Raji (cell line): ENCODE results near the gene BBS1.

Experiments used
- POLR2A ChIP-seq: IDR thresholded peaks from 2 replicates; pipeline ENCODE4 v1.6.1; 2011; ENCODE audit warnings: low read depth, low read length, control low read depth; ENCODE audit not compliant: insufficient read depth

BBS1 gene

DNA sequence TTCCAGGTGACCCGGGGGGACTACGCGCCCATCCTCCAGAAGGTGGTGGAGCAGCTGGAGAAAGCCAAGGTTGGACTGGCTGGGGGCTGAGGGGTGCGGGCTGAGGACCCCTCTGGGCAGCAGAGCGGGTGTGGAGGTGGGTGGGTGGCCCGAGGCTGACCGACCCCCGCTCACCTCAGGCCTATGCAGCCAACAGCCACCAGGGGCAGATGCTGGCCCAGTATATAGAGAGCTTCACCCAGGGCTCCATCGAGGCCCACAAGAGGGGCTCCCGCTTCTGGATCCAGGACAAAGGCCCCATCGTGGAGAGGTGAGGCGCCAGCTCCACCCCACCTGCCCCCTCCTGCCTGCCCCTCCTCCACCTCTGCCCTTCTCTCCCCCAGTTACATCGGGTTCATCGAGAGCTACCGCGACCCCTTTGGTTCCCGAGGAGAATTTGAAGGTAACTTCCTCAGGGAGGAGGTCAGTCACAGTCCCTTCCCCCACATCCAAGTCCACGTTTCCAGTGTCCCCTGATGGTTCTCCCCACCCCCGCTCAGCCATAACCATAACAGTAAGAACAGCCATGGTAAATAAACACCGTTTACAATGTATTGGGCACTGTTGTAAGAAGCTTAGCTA, 19.0 kb upstream of the BBS1 start:
- no peak for TF ChIP-seq POLR2A

DNA sequence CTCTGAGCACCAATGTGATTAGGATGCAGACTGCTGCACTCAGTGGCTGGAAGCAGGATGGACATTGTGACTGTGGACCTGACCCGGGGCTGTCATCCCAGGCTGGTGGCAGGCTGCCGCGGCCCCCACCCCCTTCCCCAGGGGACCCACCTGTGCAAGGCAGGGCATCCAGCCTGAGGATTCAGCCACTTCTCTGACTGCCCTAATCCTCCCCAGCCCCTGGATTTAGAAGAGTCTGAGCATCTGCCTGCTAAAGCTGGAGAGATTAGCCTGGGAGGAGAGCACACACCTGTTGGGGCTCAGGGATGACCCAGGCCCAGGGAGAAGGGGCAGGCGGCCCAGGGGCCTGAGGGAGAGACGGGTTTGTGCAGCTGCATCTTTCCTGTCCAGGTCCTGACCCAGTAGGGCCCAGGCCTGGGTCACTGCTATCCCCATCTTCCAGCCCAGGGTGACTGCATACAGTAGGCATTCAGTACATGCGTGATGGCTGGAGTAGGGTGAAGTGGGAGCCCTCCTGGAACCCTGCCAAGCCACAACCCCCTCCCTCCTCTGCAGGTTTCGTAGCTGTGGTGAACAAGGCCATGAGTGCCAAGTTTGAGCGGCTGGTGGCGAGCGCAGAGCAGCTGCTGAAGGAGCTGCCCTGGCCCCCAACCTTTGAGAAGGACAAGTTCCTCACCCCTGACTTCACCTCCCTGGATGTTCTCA, 18.1 kb upstream of the BBS1 start:
- TF ChIP-seq POLR2A, result no peak

DNA sequence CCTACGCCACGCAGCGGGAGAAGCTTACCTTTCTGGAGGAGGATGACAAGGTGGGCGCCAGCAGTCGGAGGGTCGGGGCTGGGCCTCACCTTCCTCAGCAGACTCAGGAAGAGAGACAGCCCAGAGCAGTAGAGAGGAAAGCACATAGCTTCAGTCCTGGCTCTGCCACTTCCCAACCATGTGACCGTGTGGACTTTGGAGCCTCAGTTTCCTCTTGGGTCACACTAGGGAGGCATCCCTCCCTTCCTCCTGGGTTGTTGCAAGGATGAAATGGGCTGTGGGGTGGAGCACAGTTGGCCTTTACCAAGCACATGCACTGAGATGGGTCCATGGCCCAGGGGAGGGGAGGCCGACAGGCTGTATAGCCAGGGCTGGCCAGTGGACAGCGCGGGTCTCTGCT, 17.3 kb upstream of the BBS1 start:
- TF ChIP-seq POLR2A, result no peak

DNA sequence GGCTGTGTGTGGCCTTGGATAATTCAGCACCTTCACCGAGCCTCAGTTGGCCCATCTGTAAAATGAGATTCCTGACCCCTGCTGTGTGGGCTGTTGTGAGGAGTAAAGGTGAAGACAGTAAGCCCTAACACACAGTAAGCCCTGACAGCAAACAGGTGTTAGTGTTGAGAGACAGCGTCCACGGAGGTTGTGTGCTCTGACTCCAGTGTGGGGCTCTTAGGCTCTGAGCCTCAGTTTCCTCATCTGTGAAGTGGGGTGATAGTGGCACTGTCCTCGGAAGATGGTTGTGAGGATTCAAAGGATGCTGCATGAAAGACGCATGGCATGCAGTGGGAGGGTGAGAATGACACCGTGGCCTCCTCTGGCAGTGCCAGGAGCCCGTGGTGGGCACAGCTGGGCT, 16.0 kb upstream of the BBS1 start:
- no peak for TF ChIP-seq POLR2A

DNA sequence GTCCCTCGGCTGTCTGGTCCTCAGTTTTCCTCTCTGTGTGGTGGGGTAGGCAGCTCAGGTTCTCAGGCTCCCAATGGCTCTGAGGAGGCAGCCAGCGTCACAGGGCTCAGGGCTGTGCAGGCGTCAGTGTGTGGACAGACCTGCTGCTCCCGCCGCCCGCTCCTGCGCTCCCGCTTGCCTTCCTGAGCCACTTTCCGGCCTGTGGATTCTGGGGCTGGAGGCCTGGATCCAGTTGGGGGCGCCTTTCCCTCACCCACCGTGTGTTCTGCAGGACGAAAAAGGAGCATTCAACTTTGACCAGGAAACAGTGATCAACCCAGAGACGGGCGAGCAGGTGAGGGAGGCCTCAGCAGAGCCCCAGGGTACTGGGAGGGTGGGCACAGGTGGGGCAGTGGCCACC, 15.5 kb upstream of the BBS1 start:
- no peak for TF ChIP-seq POLR2A

DNA sequence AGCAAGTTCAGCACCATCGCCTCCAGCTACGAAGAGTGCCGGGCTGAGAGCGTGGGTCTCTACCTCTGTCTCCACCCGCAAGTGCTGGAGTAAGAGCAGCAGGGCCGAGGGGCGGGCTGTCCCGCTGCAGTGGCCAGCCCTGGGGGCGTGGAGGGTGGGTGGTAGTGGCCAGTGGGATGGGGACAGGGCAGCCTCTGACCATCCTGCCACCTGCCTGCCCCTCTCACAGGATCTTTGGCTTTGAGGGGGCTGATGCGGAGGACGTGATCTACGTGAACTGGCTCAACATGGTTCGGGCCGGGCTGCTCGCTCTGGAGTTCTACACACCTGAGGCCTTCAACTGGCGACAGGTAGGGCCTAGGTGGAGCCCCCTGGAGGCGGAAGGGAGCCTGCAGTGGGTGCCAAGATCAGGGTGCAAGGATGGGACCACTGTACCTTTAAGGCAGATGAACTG, 15.0 kb upstream of the BBS1 start:
- TF ChIP-seq POLR2A, result no peak

DNA sequence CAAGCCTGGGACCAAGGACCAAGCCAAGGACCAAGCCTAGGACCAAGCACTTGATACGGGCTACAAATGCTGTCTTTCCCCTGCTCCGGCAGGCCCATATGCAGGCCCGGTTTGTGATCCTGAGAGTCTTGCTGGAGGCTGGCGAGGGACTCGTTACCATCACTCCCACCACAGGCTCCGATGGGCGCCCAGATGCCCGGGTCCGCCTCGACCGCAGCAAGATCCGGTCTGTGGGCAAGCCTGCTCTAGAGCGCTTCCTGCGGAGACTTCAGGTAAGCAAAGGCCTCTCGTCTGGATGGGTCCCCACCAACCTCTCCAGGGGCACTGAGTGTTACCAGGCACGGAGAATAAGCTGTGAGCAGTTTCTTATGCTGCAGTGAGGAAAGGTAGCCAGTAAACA, 13.2 kb upstream of the BBS1 start:
- TF ChIP-seq POLR2A, result no peak

DNA sequence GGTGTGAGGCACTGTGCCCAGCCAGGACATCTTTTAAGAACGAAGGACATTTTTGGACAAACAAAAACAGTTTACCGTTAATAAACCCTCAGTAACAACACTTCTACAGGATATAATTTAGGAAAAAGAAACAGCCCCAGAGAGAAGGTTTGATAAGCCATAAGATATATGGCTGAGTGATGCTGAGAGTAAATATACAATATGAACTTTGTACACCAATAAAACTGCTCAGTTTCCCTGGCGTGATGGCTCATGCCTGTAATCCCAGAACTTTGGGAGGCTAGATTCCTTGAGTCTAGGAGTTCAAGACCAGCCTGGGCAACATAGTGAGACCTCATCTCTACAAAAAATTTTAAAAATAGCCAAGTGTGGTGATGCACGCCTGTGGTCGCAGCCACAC, 11.9 kb upstream of the BBS1 start:
- TF ChIP-seq POLR2A, result no peak

DNA sequence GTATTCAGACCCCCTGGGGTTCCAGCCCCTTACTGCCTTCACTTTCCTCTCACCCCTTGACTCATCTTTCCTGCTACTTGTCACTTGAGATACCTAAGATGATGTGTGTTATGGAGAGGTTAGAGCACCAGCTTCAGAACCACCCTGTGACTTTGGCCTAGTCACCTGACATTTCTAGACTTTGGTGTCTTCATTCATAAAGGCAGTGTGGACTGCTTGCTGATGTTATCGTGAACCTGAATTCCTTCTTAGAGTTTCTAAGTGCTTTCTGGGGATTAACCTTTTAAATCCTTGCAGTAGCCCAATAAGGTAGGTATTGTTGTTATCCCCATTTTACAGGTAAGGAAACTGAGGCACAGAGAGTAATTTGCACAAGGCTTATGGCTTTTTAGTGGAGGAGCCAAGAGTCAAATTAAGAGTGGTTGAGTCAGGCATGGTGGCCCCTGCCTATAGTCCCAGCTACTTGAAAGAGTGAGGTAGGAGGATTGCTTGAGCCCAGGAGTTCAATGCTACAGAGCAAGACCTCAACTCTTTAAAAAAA, 5.1 kb upstream of the BBS1 start:
- no peak for TF ChIP-seq POLR2A

DNA sequence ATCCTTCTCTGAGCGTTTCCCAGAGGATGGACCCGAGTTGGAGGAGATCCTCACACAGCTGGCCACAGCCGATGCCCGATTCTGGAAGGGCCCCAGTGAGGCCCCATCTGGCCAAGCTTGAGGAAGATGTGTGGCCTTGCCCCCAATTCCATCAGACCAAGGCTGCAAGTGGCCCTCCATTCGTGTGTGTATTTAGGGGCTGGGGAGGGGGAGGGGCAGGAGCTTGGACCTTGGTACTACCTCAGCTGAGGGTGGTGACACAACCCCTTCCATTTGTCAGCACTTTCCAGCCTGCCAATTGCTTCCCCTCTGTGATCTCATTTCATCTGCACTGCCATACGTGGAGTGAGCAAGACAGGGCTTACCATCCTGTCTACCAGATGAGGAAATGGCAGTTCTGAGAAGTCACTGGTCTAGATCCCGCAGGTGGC, 1.3 kb upstream of the BBS1 start:
- no peak for TF ChIP-seq POLR2A

DNA sequence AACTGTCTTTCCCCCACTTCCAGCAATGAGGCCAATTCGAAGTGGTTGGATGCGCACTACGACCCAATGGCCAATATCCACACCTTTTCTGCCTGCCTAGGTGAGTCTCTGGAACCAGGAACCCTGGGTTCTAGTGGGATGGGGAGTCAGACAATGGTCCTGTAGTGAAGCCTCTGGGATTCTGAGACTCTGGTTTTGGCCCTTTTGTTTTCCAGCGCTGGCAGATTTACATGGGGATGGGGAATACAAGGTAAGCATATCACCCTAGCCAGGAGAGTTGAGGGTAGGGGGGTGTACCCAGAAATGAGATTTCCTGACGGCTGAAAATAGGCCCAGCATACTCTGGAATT, 530 bp downstream of the BBS1 start:
- no peak for TF ChIP-seq POLR2A

DNA sequence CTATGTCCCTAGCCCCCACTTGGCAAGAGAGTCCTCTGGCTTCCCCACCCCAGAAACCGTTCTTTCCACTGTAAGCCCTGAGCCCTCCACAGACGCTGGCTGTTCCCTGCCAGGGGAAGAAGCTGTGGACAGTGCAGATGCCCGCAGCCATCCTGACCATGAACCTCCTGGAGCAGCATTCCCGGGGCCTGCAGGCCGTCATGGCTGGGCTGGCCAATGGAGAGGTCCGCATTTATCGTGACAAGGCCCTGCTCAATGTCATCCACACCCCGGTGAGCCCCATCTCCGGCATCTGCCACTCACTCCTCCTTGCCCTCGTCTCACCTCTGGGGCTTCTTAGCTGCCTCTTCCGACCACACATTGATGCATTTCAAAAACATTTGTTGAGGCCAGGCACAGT, 13.2 kb downstream of the BBS1 start:
- TF ChIP-seq POLR2A, result no peak

DNA sequence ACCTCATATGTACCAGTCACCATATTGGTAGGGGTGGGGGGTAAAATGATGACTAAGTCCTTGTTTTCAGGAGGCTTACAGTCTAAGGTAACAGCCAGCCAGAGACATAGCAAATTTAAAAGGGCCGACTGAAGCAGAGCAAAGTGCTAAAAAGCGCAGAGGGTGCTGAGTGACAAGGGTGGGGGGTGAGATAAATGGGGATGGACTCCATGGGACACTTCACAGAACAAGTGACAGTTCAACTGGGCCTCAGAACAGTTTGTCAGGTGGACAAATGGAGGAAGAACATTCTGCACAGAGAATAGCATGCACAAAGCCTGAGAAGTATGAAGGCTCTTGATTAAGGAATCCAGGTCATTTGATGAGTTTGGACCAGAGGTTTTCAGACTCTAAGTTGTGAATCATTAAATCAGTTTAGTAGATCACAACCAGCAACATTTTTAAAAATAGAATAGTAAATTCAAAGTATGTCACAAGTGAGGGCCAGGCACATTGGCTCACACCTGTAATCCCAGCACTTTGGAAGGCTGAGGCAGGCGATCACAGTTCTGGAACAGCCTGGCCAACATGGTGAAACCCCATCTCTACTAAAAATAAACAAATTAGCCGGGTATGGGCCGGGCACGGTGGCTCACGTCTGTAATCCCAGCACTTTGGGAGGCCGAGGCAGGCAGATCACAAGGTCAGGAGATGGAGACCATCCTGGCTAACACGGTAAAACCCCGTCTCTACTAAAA, 14.0 kb downstream of the BBS1 start:
- no peak for TF ChIP-seq POLR2A

DNA sequence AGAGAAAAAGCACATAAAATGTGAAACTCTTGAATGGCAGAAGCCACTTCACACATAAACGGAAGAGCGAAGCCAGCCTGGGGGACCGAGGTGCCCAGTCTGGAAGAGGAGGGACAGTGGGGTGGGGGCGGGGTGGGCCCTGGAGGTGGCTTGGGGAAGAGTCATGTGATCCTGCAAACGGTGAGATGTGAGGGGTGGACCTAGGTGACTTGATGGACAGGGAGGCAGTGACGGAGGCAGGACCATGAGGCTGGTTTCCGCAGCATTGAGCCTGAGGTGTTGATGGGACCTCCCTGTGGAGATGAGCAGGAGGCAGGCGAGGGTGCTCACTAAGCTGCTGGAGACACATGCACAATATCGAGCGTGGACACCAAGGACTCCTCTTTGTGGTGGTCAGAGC, 18.6 kb downstream of the BBS1 start:
- no peak for TF ChIP-seq POLR2A

DNA sequence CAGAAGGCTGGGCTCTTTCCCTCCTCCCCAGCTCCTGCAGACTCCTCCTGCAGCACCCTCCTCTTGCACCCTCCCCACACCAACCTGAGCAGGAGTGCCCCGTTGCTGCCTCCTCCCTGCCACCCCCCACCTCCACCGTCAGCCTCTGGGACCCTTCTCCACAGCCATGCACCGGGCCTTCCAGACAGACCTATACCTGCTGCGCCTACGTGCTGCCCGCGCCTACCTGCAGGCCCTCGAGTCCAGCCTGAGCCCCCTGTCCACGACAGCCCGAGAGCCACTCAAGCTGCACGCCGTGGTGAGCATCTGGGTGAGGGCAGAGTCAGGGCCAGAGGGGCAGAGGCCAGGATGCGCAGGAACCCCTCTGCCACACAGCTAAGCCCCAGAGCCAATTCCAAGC, 19.2 kb downstream of the BBS1 start:
- no peak for TF ChIP-seq POLR2A
